Measurements from ENCODE around the gene CGGBP1.

The CGGBP1 gene

DNA sequence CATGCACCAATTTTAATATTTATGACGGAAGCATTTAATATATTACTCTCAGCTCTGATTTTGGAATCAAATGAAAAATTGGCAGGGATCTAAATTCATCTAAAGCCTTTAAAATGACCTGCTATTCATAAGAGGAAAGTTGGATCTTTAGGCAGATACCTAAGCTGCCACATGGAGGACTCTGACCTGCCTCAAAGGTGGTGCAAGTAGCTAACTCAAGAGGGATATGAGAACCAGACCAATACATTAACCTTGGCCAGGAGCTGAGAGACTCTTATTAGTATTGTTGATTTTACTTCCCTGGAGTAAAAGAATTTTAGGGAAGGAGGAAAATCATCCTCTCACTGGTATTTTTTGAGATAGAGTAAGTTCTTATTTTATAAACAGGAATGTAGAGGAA is 17.9 kb upstream of the CGGBP1 start:
- H3K27me3 ChIP-seq (ENCODE audit: control insufficient read depth, insufficient read depth, low read length): no peaks in the 10 kb centered on the region

DNA sequence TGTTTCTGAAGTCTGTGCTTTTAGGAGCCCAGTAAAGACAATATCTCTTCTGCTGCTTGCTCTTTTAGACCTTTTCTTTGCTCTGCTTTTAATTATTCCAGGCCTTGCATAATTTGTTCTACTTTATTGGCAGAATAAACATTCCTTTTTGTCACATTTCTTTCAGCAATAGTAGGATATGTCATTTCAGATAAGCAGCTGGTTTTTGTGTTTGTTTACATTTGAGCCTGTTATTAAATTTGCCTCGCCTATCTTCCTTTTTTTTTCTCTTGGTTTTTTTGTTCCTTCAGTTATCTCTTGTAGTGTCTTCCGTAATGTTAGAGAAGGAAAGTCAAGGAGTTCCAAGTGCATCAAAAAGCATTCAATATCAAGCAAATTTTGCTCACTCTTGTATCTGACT is 16.7 kb upstream of the CGGBP1 start:
- H3K27ac ChIP-seq: no peak overlapping the region
- H3K9ac ChIP-seq: no peak overlapping the region
- peaks cover 28% of the 10 kb centered on the region for H3K79me2 ChIP-seq
- no peak overlapping the region for H2AFZ ChIP-seq
- TF ChIP-seq, protein P1, sequence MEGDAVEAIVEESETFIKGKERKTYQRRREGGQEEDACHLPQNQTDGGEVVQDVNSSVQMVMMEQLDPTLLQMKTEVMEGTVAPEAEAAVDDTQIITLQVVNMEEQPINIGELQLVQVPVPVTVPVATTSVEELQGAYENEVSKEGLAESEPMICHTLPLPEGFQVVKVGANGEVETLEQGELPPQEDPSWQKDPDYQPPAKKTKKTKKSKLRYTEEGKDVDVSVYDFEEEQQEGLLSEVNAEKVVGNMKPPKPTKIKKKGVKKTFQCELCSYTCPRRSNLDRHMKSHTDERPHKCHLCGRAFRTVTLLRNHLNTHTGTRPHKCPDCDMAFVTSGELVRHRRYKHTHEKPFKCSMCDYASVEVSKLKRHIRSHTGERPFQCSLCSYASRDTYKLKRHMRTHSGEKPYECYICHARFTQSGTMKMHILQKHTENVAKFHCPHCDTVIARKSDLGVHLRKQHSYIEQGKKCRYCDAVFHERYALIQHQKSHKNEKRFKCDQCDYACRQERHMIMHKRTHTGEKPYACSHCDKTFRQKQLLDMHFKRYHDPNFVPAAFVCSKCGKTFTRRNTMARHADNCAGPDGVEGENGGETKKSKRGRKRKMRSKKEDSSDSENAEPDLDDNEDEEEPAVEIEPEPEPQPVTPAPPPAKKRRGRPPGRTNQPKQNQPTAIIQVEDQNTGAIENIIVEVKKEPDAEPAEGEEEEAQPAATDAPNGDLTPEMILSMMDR (IDR thresholded peaks at IDR 0.05): no peak
- H3K9me3 ChIP-seq (ENCODE audit: control insufficient read depth, low read length): no peaks in the 10 kb centered on the region
- H3K4me3 ChIP-seq (ENCODE audit: low read depth, low read length): no peak overlapping the region
- no peaks in the 10 kb centered on the region for H3K4me1 ChIP-seq
- H3K36me3 ChIP-seq (ENCODE audit: control insufficient read depth, insufficient read depth, low read length): no peaks in the 10 kb centered on the region
- no peak overlapping the region for H3K4me2 ChIP-seq (ENCODE audit: low read length)
- no peaks in the 10 kb centered on the region for H3K27me3 ChIP-seq (ENCODE audit: control insufficient read depth, insufficient read depth, low read length)

More for the DNA sequence above, 17.9 kb upstream of the CGGBP1 start:
- Histone ChIP-seq H3K4me2 (ENCODE audit: low read length) (no peak overlapping the region), H3K27ac (no peak overlapping the region), H3K4me3 (ENCODE audit: low read depth, low read length) (no peak overlapping the region), H3K79me2 (peaks cover 20% of the 10 kb centered on the region), H2AFZ (no peak overlapping the region), H3K36me3 (ENCODE audit: control insufficient read depth, insufficient read depth, low read length) (no peaks in the 10 kb centered on the region), H3K9me3 (ENCODE audit: control insufficient read depth, low read length) (no peaks in the 10 kb centered on the region), H3K9ac (no peak overlapping the region), H3K4me1 (no peaks in the 10 kb centered on the region)
- TF ChIP-seq, protein P1 (IDR thresholded peaks at IDR 0.05): no peak

DNA sequence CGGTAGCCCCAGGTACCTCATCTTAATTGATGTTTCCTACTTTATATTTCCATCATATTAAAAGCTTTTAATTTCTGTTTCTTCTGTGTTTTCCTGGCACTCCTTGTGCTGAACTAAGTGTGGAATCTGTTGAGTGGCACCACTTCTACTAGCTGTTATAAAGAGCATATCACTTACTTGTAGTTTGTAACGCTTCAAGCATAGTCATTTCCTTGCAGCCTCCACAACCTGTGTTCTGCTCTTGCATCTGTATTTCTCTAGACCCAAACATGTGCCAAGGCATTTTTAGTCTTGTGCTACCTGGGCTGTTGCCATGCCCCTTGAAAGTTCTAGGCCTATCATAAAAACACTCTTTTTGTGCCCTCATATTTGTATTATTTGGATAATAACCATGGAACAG is 16.3 kb upstream of the CGGBP1 start:
- TF ChIP-seq, protein P1 (IDR thresholded peaks at IDR 0.05): no peak
- Histone ChIP-seq H3K4me3 (ENCODE audit: low read depth, low read length) (no peak overlapping the region), H3K36me3 (ENCODE audit: control insufficient read depth, insufficient read depth, low read length) (no peaks in the 10 kb centered on the region), H2AFZ (no peak overlapping the region), H3K27ac (no peak overlapping the region), H3K27me3 (ENCODE audit: control insufficient read depth, insufficient read depth, low read length) (no peaks in the 10 kb centered on the region), H3K4me1 (no peaks in the 10 kb centered on the region), H3K9me3 (ENCODE audit: control insufficient read depth, low read length) (no peaks in the 10 kb centered on the region), H3K9ac (no peak overlapping the region), H3K79me2 (peaks cover 28% of the 10 kb centered on the region), H3K4me2 (ENCODE audit: low read length) (no peak overlapping the region)

DNA sequence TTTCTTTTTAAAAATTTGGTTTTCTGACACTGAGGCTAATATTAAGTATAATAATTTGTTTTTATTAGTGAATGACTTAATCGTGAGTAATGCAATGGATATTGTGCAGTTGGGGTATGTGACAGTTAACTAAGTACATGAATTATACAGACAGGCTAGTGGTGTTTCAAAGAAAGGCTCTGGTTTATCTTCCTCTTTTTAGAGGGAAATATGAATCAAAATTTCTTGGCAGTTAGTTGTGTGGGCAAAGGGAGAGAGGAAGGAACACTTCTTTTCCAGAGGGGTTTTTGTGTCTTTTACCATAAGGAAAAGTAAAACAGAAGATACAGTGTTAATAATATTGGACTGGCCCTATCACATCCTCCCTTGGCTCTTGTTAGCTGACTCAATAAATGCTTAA is 2.9 kb upstream of the CGGBP1 start:
- no peak overlapping the region for H3K9ac ChIP-seq
- H3K4me2 ChIP-seq (ENCODE audit: low read length): no peak overlapping the region
- no peak overlapping the region for H3K27ac ChIP-seq

More for the DNA sequence above, 2.9 kb upstream of the CGGBP1 start:
- Histone ChIP-seq H3K4me3 (ENCODE audit: low read depth, low read length) (no peak overlapping the region), H3K79me2 (peaks cover 28% of the 10 kb centered on the region), H2AFZ (no peak overlapping the region), H3K4me1 (peaks cover 4% of the 10 kb centered on the region), H3K9me3 (ENCODE audit: control insufficient read depth, low read length) (no peaks in the 10 kb centered on the region), H3K36me3 (ENCODE audit: control insufficient read depth, insufficient read depth, low read length) (no peaks in the 10 kb centered on the region), H3K27me3 (ENCODE audit: control insufficient read depth, insufficient read depth, low read length) (no peaks in the 10 kb centered on the region)
- TF ChIP-seq, protein P1 (IDR thresholded peaks at IDR 0.05): no peak

All from parathyroid adenoma (tissue), 2 donors.